DMS53 (cell line): Measurements from ENCODE around the gene TMEM30A.

Source experiments
- DNase-seq: peaks from one replicate; lab custom pipeline; 2025; lab: John Stamatoyannopoulos, UW

Gene TMEM30A

GRCh38 chr6:75262716-75263400, 21.7 kb downstream of the TMEM30A start:
- DNase-seq: no peak

DNA sequence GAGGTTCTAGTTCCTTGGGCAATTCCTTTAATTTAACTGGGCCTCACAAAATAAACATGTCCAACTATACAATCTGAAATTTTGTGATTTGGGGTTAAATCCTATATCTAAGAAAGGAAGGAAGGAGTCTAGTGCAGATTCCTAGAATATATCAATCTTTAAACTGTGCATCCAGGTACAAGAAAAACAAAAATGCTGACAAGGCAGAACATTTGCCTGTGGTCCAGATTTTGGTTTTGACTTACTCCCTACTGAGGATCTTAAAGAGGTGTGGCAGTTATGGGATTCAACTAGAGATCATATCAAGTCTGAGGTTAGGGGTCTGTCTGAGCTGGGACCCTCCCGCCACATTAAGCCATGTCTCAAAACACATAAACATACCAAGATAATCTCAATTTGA, 23.3 kb downstream of the TMEM30A start:
- no peak for DNase-seq

- DNase-seq: no peak
These were observed 27.1 kb downstream of the TMEM30A start for GRCh38 chr6:75257343-75258087.

- DNase-seq: no peak
These were observed 34.0 kb downstream of the TMEM30A start for GRCh38 chr6:75250552-75250951.

DNA sequence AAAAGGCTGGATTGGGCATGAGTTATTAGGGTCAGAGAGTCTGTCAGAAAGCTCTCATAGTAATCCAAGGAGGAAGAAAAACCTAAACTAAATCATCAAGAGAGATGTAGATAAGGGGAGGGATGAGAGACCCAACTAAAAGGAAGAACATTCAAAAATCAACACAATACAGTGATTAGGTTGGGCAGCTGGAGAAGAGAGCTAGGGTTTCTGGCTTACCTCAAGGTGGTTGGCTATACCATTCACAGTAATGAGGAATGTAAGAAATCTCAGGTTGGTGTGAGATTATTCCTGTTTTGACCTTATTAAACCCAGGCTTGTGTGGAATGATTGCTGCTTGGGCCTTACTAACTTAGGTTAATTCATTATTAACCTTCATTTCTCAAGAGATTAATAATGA, 34.8 kb downstream of the TMEM30A start:
- no peak for DNase-seq

DNA sequence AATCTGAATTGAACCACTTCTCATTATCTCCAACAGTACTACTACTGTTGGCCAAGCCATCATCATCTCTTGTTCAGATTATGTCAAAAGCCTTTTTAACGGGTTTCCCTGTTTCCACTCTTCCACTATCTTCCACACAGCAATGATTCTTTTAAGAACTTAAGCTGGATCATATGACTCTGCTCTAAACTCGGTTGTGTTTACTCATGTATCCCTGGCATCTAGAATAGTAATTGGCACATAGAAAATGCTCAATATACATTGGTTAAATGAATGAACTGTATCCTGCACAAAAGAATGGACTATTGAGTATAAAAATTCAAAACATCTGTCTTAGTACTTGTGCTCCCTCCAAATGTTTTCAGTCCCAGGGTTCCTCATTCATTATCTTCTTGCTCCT, 38.2 kb downstream of the TMEM30A start:
- no peak for DNase-seq

- DNase-seq: peak; percentile 68
These were observed 40.5 kb downstream of the TMEM30A start for GRCh38 chr6:75244063-75244584.

DNA sequence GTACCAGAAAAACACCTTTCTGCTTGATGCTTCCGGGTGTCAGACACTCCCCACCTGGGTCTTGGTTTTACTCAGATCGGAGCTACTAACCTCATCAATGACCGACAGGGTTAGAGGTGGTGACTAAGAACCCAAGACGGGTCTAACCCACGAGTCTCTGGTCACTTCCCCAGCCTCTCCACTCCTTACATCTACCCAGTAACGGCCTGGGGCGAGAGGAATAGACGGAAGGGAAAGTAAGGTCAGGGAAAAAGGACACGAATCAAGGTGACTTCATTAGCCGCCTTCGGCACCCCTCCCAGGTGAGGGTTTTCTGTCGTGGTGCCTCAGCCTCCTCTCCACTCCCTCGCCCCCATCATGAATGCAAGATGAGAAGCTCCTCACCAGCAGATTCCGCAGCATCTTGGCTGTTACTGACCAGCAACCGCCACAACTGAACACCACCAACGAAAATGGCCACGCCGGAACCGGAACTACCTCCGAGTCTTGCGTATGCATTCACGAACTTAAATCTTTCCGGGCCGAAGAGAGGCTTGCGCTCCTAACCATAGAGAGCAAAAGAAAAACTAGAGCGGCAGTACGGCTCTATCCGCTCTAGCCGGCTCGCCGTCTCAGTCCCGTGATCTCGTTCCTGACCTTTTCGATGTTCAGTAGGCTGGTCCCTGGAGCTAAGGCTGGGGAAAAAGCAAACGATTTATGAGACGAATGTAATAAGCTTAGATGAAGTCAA, 41.1 kb downstream of the TMEM30A start, which contains the start of gene COX7A2:
COX7A2 (minus strand) TSS at position 469 of the 730 bp plus-strand sequence; CDS start at position 402, 67 bp downstream.
- peak; percentile 100 for DNase-seq

DNA sequence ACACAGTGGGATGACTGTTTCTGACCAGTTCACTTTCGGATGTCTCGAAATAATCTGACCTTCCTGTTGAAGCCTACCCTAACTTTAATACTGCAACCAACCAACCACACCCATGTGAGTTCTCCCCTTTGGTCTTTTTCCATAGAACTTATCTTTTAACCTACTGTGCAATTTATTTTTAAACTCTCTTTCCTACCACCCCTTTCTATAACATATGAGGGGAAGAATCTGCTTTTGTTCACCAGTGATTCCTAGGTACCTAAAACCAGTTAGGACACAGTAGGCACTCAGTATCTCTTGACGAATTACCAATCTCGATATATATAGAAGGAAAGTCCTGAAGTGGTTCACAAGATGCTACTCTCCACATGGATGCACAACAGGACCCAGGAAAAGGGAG, 48.0 kb downstream of the TMEM30A start:
- no peak for DNase-seq

- no peak for DNase-seq
These were observed 49.3 kb downstream of the TMEM30A start for GRCh38 chr6:75235271-75235670.

- no peak for DNase-seq
These were observed 50.3 kb downstream of the TMEM30A start for GRCh38 chr6:75234126-75234865.

DNA sequence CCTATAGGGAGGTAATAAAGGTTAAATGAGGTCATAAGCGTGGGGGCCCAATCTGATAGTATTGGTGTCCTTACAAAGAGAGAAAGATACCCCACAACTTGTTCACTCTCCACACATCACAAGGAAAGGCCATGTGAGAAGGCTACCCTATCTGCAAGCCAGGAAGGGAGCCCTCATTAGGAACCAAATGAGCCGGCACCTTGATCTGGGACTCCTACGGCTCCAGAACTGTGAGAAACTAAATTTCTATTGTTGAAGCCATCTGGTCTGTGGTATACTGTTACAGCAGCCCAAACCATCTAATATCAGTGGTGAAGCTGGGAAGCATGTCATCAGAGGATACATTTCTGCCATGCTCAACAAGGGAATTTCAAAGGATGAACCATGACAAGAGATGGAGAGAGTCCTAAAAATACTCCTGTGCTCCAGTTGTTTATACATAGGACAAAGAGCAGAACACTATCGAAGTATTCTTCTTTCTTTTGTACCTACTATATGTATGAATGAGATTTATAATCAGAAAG, 51.4 kb downstream of the TMEM30A start:
- DNase-seq: no peak

- DNase-seq: peak; percentile 76
These were observed 53.9 kb downstream of the TMEM30A start for GRCh38 chr6:75230484-75231325.

DNA sequence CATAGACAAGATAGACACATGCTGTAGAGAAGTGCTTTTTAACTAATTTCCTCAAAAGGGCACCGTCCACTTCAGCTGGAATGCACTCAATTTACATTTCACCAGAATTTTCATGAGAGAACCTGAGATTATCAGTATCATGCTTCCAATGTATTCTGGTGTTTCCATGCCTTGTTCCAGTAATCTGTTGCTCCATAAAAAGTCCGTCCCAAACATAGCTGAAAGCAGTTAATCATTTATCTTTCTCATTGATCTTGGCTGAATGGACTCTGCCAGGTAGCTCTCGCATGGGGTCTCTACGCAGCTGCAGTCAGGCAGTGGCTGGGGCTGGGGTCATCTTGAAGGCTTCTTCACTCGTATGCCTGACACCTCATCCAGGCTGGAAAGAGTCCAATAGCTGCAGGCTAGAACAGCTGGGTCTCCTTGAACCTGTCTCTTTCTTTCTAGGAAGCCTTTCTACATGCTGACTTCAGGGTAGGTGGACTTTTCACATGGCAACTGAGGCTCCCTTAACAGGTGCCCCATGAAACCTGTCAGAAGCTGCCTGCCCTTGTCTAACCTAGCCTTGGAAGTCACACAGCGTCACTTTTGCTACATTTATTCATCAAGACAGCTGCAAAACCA, 60.2 kb downstream of the TMEM30A start:
- DNase-seq: no peak

- DNase-seq: no peak
These were observed 61.2 kb downstream of the TMEM30A start for GRCh38 chr6:75223428-75223827.

- DNase-seq: no peak
These were observed 62.3 kb downstream of the TMEM30A start for GRCh38 chr6:75222261-75222660.

GRCh38 chr6:75221116-75221515, 63.5 kb downstream of the TMEM30A start:
- DNase-seq: no peak

- peak; percentile 25 for DNase-seq
These were observed 64.2 kb downstream of the TMEM30A start for GRCh38 chr6:75220357-75220756.

GRCh38 chr6:75219263-75219662, 65.3 kb downstream of the TMEM30A start:
- DNase-seq: no peak

DNA sequence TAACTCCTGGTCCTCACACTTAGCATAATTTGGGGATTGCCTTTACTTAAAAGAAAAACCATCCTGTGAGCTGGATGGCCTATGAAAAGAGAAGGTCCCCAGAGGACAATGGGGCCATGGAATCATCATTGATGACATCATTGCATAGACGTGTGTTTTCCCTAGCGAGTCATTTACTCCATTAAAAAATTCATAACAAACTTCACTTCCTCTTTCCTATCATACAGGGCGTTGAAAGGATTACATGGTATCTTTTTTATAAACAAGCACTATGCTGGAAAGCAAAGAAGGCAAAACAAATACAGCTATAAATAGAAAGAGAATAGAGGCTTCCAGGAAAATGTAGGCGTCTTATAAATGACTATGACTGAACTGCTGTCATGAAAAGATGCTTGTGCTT, 67.4 kb downstream of the TMEM30A start:
- peak; percentile 59 for DNase-seq
